H9 (cell line): ENCODE data around the gene STARD3. TPM values are rescaled to one million over a fixed set of nuclear protein-coding genes. Genes with fewer than 3 reads are reported as not detected.

ENCODE experiments used
- DNase-seq: peaks from one replicate; pipeline ENCODE4 v3.0.0-alpha.2; 2017
- H2AFZ ChIP-seq: one replicate; pipeline ENCODE4 v1.6.1; 2013; ENCODE audit warnings: mild to moderate bottlenecking, low read length, control low read depth, moderate library complexity
- H2AK5ac ChIP-seq: 2 replicates; pipeline ENCODE4 v1.6.1; 2013; ENCODE audit warnings: low read length, control low read depth, mixed read lengths; ENCODE audit not compliant: insufficient read length
- H2BK120ac ChIP-seq: one replicate; pipeline ENCODE4 v1.6.1; 2013; ENCODE audit warnings: low read depth, mild to moderate bottlenecking, low read length, control low read depth, inconsistent platforms; ENCODE audit not compliant: poor library complexity, severe bottlenecking
- H2BK12ac ChIP-seq: 2 replicates; pipeline ENCODE4 v1.6.1; 2013; ENCODE audit warnings: low read length, control low read depth, mixed read lengths, low read depth; ENCODE audit not compliant: insufficient read length
- H2BK15ac ChIP-seq: 2 replicates; pipeline ENCODE4 v1.6.1; 2013; ENCODE audit warnings: low read depth, low read length, control low read depth
- H2BK20ac ChIP-seq: one replicate; pipeline ENCODE4 v1.6.1; 2013; ENCODE audit warnings: low read depth, mild to moderate bottlenecking, low read length, control low read depth, inconsistent platforms; ENCODE audit not compliant: poor library complexity, severe bottlenecking
- H2BK5ac ChIP-seq: 2 replicates; pipeline ENCODE4 v1.6.1; 2013; ENCODE audit warnings: low read length, control low read depth, mixed read lengths; ENCODE audit not compliant: insufficient read length
- H3K14ac ChIP-seq: 2 replicates; pipeline ENCODE4 v1.6.1; 2013; ENCODE audit warnings: low read length, control low read depth; ENCODE audit not compliant: insufficient read depth
- H3K18ac ChIP-seq: 2 replicates; pipeline ENCODE4 v1.6.1; 2013; ENCODE audit warnings: low read depth, mild to moderate bottlenecking, mixed read lengths, low read length, control low read depth; ENCODE audit not compliant: insufficient read length
- H3K23ac ChIP-seq: 2 replicates; pipeline ENCODE4 v1.6.1; 2013; ENCODE audit warnings: low read length, control low read depth, mixed read lengths, low read depth; ENCODE audit not compliant: insufficient read length
- H3K23me2 ChIP-seq: 2 replicates; pipeline ENCODE4 v1.6.1; 2013; ENCODE audit warnings: low read depth, mild to moderate bottlenecking, mixed read lengths, low read length, control low read depth; ENCODE audit not compliant: insufficient read length, poor library complexity, severe bottlenecking
- H3K27ac ChIP-seq: 2 replicates; pipeline ENCODE4 v1.5.1; 2013; ENCODE audit warnings: low read length, control low read depth, mixed read lengths, low read depth; ENCODE audit not compliant: insufficient read length
- H3K27me3 ChIP-seq: 2 replicates; pipeline ENCODE4 v1.6.1; 2013; ENCODE audit warnings: low read length, control low read depth, inconsistent platforms; ENCODE audit not compliant: insufficient read depth
- H3K4ac ChIP-seq: 2 replicates; pipeline ENCODE4 v1.6.1; 2013; ENCODE audit warnings: low read depth, mild to moderate bottlenecking, control low read depth, inconsistent platforms, low read length, moderate library complexity
- H3K4me1 ChIP-seq: 2 replicates; pipeline ENCODE4 v1.6.1; 2013; ENCODE audit warnings: low read length, control low read depth, inconsistent platforms; ENCODE audit not compliant: insufficient read depth
- H3K4me2 ChIP-seq: 2 replicates; pipeline ENCODE4 v1.6.1; 2013; ENCODE audit warnings: low read length, control low read depth, mixed read lengths; ENCODE audit not compliant: insufficient read length, insufficient read depth
- H3K56ac ChIP-seq: 2 replicates; pipeline ENCODE4 v1.6.1; 2013; ENCODE audit warnings: low read depth, mild to moderate bottlenecking, mixed read lengths, low read length, control low read depth; ENCODE audit not compliant: insufficient read length
- H3K79me1 ChIP-seq: 2 replicates; pipeline ENCODE4 v1.6.1; 2013; ENCODE audit warnings: low read depth, mild to moderate bottlenecking, moderate library complexity, low read length, control low read depth, inconsistent platforms; ENCODE audit not compliant: insufficient read depth, poor library complexity, severe bottlenecking
- H3K79me2 ChIP-seq: 2 replicates; pipeline ENCODE4 v1.6.1; 2013; ENCODE audit warnings: low read length, control low read depth, inconsistent platforms; ENCODE audit not compliant: insufficient read depth
- H3K9ac ChIP-seq: 2 replicates; pipeline ENCODE4 v1.6.1; 2013; ENCODE audit warnings: low read length, control low read depth, mixed read lengths; ENCODE audit not compliant: insufficient read length; ENCODE audit errors: extremely low read depth
- H3K9me3 ChIP-seq: one replicate; pipeline ENCODE4 v1.6.1; 2013; ENCODE audit warnings: low read depth, low read length, inconsistent platforms; ENCODE audit not compliant: control insufficient read depth
- H3T11ph ChIP-seq: one replicate; pipeline ENCODE4 v1.6.1; 2013; ENCODE audit warnings: mild to moderate bottlenecking, low read length, control low read depth, inconsistent platforms
- H4K20me1 ChIP-seq: one replicate; pipeline ENCODE4 v1.6.1; 2013; ENCODE audit not compliant: control insufficient read depth, insufficient read length, insufficient read depth
- H4K5ac ChIP-seq: 2 replicates; pipeline ENCODE4 v1.6.1; 2013; ENCODE audit warnings: low read depth, mild to moderate bottlenecking, mixed read lengths, low read length, control low read depth; ENCODE audit not compliant: insufficient read length
- H4K8ac ChIP-seq: replicated peaks from 2 replicates; pipeline ENCODE4 v1.6.1; 2013; ENCODE audit warnings: low read length, control low read depth, mixed read lengths, low read depth; ENCODE audit not compliant: insufficient read length
- H4K91ac ChIP-seq: 2 replicates; pipeline ENCODE4 v1.6.1; 2013; ENCODE audit warnings: low read depth, mild to moderate bottlenecking, moderate library complexity, mixed read lengths, low read length, control low read depth; ENCODE audit not compliant: insufficient read length
- H3K27ac Mint-ChIP-seq, 3 experiments: 2 replicates in 2 of 3; 3 replicates in 1 of 3; pipeline ENCODE4 v1.8.0; 2020 to 2021; ENCODE audit warnings: mixed read lengths in 3 of 3, mild to moderate bottlenecking in 1 of 3, moderate library complexity in 1 of 3
- H3K27me3 Mint-ChIP-seq: 2 replicates; pipeline ENCODE4 v1.8.0; 2021; ENCODE audit warnings: low read depth, mild to moderate bottlenecking, moderate library complexity, mixed read lengths
- H3K36me3 Mint-ChIP-seq, 3 experiments: 2 replicates in 2 of 3; 3 replicates in 1 of 3; pipeline ENCODE4 v1.8.0; 2020 to 2021; ENCODE audit warnings: low read depth in 3 of 3, mixed read lengths in 3 of 3; ENCODE audit not compliant: insufficient read depth in 1 of 3
- H3K4me1 Mint-ChIP-seq, 2 experiments: 2 replicates each; pipeline ENCODE4 v1.8.0; 2020; ENCODE audit warnings: mixed read lengths in 2 of 2
- H3K4me3 Mint-ChIP-seq, 2 experiments: 2 replicates in 1 of 2; 3 replicates in 1 of 2; pipeline ENCODE4 v1.8.0; 2020 to 2021; ENCODE audit warnings: mild to moderate bottlenecking in 2 of 2, mixed read lengths in 2 of 2, moderate library complexity in 1 of 2
- H3K9me3 Mint-ChIP-seq, 2 experiments: 2 replicates in 1 of 2; 3 replicates in 1 of 2; pipeline ENCODE4 v1.8.0; 2020; ENCODE audit warnings: mild to moderate bottlenecking in 2 of 2, mixed read lengths in 2 of 2, moderate library complexity in 1 of 2
- CTCF ChIP-seq: fragments of 200-600 bp; sonication (generic); conservative IDR thresholded peaks from 3 replicates; pipeline ENCODE4 v1.8.0; 2021; ENCODE audit warnings: antibody characterized with exemption, mild to moderate bottlenecking
- WGBS: extraction: QIAGEN DNeasy Blood & Tissue Kit; methylation state at CpG from one replicate; pipeline ENCODE4 v1.1.7; 2013; ENCODE audit warnings: missing lambda C conversion rate, low lambda C conversion rate, mixed read lengths; ENCODE audit not compliant: insufficient read length; ENCODE audit errors: extremely low coverage; 5-methylcytosine and 5-hydroxymethylcytosine counted together
- total RNA-seq: library from RNA; stranded (reverse); gene quantifications from 2 replicates; pipeline ENCODE4 v1.2.1, GENCODE V29; 2021

The STARD3 gene
- total RNA-seq, 1 experiment from 2014 or later: 51.3 TPM

GRCh38 chr17:39593371-39593770, 43.6 kb upstream of the STARD3 start:
- no peak overlapping the region for H3K56ac ChIP-seq
- Mint-ChIP-seq H3K27ac (no peak overlapping the region), H3K27me3 (peaks cover 100% of the 10 kb centered on the region), H3K9me3 (peaks cover 0 to 4% of the 10 kb centered on the region in 2 experiments; a peak in 2 of 5 replicates), H3K4me1 (peaks cover 17 to 44% of the 10 kb centered on the region in 2 experiments), H3K36me3 (no peaks in the 10 kb centered on the region), H3K4me3 (no peak overlapping the region)
- H4K91ac ChIP-seq: no peak overlapping the region
- peaks cover 8% of the 10 kb centered on the region; the same call in 1 of the 2 replicates for H3K4me1 ChIP-seq
- H4K5ac ChIP-seq: no peak overlapping the region
- no peaks in the 10 kb centered on the region for H3K79me2 ChIP-seq
- no peak overlapping the region for H3T11ph ChIP-seq
- H2BK20ac ChIP-seq: no peak overlapping the region
- H4K8ac ChIP-seq: no peak overlapping the region
- no CpG with 5 or more reads among the region's 2 CpGs for WGBS
- H2BK12ac ChIP-seq: no peak overlapping the region
- H3K79me1 ChIP-seq: no peaks in the 10 kb centered on the region
- H3K27ac ChIP-seq: no peak overlapping the region
- no peak overlapping the region for H2BK15ac ChIP-seq
- no peak for DNase-seq
- H4K20me1 ChIP-seq: peaks cover 2% of the 10 kb centered on the region
- H3K4me2 ChIP-seq: no peak overlapping the region
- no peak overlapping the region for H3K14ac ChIP-seq
- H2AFZ ChIP-seq: no peak overlapping the region
- H3K9ac ChIP-seq: no peak overlapping the region
- H3K4ac ChIP-seq: no peak overlapping the region
- no peak overlapping the region for H2AK5ac ChIP-seq
- no peak overlapping the region for H2BK120ac ChIP-seq
- H3K27me3 ChIP-seq: peaks cover 48% of the 10 kb centered on the region
- no peak overlapping the region for H3K23ac ChIP-seq
- H2BK5ac ChIP-seq: no peak overlapping the region
- peaks cover 3% of the 10 kb centered on the region for H3K23me2 ChIP-seq
- H3K9me3 ChIP-seq: no peaks in the 10 kb centered on the region
- TF ChIP-seq CTCF: no peak
- H3K18ac ChIP-seq: no peak overlapping the region
